HG02852 (cell line): Measurements from ENCODE around the gene USH1G.
"Not testable (repeated sequence)": the region's sequence is repeated elsewhere in the genome, so short reads cannot be mapped to it uniquely, and the experiment has no call there.

Source experiments
- ATAC-seq: cut with Tn5 transposase; IDR thresholded peaks from one replicate; pipeline ENCODE4 v1.9.1; 2021; ENCODE audit warnings: mild to moderate bottlenecking, moderate library complexity; ENCODE audit not compliant: unreplicated experiment

The USH1G gene

DNA sequence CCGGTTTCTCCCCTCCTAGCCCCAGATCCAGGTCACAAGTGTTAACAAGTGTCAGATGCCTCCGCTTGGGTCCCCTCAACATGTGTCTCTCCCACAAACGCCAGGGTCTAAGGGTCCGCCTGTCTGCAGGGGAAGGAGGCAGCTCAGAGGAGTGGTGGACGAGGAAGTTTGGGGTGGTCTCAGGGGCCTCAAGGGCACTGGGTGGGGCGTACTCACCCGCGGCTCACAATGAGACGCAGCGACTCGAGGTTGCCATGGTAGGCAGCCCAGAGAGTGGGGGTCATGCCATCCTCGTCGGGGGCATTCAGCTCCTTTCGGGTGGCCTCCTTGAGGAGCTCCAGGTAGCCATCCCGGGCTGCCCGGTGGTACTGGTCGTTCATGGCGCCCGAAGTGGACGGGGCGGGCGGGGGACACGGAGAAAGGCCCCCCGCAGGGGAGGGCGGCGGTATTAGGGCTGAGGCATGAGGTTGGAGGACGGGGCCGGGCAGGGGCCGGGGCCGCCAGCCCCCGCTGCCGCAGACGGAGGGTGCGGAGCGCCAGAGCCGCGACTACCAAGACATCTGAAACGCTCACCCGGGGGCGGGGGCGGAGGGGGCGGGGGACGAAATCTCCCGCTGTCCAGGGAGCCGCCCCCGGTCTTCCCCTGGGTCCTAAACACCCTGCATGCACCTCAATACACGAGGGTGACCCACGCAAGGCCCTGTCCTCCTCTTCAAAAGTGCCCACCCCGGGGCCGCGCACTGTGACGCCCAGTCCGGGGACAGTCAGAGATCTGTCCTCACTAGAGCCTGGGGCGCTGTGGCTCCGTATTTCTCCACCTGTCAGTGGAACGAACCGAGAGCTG is at the start of gene USH1G:
Gene USH1G, minus strand, starts transcription at position 562 of the 844 bp plus-strand sequence. Its CDS starts 182 bp downstream, at position 380.
- ATAC-seq = no peak

DNA sequence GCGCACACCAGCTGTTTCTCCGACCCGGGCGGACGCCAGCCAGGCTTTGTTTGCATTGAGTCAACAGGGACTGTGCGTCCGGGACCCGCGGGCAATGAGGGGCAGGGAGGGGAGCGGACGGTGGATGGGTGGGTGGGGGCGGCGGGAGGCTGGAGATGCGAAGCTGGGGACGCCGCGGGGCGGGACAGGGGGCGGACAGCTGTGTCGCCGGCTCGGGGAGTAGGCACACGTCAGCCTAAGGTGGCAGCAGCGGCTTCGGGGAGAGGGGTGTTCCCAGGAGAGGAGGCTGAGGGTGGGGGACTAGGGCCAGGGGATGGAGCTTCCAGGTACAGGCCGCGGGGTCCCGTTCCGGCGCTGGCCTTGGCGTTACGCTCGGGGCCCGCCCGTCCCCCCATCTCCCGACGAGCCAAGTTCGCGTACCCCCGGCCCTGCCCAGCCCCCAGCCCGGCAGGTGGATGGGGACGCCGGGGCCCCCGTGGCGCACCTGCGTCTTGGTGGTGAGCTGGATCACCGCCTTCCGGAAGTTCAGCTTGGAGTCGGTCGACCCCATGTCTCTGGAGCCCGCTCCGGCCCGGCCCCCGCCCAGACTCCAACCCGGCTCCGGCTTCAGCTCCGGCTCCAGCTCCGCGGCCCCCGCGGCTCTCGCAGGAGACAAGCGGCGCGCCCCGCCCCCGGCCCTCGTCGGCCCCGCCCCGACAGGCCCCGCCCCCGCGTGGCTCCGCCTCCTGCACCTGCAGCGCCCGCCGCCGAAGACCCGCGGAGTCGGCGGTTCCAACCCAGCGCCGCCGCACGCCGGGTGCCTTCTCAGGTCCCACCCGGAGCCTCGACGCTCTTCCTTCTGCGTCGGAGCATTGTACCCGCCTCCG is 49.3 kb upstream of the USH1G start, which contains the start of gene HID1:
Gene HID1, minus strand, starts transcription at position 653 of the 866 bp plus-strand sequence. Its CDS starts 103 bp downstream, at position 550.
- no peak for ATAC-seq

DNA sequence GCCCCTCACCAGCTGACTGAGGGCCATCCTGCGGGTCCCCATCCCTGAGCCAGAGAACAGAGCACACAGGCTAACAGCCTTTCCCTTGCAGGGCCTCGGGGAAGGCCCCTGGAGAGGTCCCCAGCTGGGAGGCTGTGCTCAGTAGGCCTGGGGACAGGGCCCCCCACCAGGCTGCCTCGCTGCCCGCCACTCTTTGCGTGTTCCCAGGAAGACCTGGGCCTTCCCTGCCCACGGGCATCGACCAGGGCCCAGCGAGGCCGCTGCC is 48.7 kb upstream of the USH1G start:
- ATAC-seq = no peak

DNA sequence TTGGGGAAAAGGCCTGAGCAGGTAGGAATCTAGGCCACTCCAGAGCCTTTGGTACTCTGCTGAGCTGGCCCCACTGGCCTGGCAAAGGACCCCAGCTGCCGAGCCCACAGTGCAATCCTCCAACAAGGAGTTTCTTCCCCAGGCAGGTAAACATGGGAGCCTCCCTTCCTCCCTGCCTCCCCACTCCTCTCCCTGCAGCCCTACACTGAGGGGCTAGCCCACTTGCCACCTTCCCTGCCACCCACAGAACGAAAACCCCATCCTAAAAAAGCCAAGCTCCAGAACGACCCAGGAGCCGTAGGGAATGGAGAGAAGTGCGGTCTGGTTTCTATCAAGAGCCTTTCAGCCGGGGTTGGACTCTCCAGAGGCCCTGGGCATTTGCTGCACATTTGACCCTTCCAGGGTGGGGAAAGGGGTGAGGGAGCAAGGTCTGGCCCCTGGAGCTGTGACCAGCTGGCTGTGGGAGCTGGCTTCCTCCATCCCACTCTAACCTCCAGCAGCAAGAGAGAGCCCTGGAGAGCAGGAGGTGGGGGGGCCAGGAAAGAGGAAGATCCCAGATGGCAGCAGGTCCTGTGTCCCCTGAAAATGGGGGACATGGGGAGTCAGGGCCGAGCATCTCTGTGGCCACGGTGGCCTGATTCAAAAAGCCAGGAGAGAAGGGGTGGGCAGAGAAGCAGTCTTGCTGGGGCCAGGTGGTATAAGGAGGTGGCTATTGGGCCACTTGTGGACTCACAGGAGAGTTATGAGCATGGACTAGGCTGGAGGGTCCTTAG is 48.2 kb upstream of the USH1G start:
- ATAC-seq = no peak

DNA sequence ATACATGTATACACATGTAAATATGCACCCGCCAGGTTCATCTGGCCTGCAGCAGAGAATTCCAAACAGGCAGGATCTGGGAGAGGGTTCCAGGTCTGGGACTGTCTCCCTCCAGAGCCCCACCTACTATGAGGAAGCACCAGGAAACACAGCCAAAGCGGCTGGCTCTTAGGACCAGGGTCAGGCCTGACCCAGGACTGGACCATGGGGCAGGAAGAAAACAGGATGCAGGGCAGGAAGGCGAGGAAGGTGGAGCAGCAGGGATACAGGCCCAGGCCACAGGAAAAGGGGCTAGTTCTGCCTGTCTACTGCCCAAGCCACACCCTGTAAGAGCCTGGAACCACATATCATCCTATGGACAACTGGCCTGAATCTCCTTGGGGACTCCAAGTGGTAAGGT is 47.3 kb upstream of the USH1G start:
- ATAC-seq = no peak

DNA sequence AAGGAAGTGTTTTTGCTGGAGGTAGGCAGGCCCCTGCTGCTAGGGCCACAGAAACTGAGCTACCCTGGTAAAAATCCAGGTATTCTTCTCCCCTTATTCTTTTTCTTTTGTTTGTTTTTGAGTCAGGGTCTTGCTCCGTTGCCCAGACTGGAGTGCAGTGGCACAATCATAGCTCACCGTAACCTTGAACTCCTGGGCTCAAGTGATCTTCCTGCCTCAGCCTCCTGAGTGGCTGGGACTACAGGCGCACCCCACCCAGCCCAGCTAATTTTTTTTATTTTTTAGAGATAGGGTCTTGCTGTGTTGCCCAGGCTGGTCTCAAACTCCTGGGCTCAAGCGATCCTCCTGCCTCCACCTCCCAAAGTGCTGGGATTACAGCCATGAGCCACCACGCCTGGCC is 46.4 kb upstream of the USH1G start:
- ATAC-seq = not testable (repeated sequence)

DNA sequence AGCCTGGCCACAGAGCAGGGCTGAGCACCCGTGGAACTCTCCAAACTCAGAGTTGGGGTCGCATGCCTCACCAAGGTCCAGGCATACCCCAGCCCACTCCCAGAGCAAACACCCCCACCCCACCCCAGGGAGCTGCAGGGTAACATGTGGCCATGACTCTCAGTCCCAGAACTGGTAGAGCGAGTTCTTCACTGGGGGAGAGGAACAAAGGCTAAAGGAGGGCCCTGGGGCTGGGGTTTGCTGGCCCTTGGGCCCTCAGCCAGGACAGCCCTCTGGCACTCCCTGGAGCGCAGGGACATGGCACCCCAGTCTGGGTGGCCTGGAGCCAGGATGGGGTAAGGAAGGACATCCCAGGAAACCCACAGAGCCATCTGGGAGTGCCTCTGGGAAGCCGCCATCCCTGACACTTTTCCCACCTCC is 45.3 kb upstream of the USH1G start:
- no peak for ATAC-seq

DNA sequence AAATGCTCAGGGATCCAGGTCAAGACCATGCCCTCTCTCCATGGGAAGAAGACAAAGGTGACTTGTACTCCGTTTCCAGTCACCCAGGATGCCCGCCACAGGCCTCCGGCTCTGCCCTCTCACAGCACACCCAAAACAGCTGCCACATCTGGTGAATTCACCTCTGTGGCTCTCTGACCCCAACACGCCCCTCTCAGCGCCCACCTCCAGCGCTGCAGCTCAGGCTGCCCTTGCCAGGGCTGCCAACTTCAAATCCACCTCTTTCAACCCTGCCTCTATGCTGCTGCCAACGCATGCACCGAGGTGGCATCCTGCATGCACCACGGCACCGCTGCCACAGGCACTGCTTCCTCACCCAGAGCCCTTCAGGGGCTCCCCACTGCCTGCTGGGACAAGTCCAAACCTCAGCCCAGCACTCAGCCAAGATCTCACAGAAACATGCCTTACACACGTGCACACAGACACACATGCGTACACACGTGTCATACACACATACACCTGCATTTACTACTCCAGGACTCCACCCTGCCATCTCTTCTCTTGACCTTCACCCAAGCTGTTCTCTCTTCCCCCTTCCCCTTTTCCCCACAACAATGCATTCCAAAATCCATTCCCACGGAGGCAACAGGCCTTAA is 42.0 kb upstream of the USH1G start:
- ATAC-seq = no peak

DNA sequence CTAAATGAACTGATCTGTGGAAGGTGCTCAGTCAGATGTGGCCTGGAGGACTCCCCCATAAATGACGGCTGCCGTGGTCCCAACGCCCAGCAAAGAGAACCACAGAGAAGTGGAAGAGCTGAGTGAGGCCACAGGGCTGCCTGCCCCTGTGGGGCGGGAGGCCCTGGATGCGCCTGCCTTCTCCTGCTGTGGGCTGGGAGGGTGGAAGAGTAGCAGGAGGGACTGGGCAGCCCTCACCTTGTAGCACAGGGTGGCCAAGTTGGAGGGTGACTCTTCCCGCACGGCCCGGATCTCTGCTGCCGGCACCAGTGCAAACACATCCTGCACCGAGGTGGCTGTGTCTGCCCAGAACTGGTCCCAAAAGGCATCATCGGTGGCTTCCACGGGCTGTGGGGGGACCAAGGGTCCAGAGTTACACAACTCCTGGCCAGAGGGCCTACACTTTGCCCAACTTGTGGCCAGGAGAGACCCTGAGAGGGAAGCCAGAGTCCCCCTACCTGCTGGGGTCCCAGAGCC is 41.2 kb upstream of the USH1G start:
- no peak for ATAC-seq

DNA sequence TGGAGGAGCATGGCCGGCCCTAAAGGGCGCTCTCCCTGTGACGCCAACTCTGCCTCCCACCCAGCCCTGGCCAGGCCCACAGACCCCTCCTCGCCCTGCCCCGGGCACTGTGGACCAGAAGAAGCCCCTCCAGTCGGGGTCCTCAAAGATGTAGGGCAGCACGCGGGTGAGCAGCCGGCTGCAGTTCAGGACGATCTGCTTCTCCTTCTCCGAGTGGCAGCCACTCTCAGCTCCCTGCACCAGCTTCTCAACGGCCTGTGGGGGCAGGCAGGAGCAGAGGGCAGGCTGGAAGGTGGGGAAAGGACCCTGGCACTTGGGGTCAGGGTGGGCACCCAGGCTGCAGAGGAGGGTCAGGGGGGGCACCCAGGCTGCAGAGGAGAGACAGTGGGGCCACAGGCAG is 40.6 kb upstream of the USH1G start:
- ATAC-seq = no peak

DNA sequence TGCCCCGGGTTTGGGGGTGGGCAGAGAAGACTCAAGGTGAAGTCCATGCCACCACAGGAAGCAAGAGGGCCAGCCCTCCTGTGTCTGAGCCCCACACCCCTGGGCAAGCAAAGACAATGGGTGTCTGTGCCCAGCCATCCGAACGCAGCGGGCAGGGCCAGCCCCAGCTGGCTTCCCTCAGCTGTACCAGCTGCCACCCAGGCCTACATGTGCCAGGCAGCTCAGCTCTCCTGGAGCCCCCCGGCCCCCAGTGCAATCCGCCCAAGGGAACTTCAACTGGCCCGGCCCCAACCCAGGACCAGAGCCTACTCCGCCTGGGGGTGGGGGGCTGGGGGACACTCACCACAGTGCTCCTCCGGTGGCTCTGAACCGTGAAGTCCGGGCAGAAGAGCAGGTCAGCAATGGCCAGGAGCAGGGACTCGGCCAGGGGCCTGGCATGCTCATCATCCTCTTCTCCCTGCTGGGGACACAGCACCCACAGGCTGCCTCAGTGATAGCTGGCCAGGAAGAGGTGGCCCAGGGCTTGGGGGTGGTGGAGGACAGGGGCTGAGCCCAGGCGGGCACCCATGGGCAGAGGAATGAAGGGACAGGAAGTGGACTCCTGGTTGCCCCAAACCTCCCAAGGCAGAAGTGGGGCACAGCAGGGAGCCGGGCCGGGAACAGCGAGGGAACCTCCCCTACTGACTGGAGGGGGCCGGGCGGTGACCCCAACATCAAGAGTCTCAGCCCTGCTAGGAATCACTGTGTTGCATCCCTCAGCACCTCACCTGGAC is 39.8 kb upstream of the USH1G start:
- no peak for ATAC-seq

DNA sequence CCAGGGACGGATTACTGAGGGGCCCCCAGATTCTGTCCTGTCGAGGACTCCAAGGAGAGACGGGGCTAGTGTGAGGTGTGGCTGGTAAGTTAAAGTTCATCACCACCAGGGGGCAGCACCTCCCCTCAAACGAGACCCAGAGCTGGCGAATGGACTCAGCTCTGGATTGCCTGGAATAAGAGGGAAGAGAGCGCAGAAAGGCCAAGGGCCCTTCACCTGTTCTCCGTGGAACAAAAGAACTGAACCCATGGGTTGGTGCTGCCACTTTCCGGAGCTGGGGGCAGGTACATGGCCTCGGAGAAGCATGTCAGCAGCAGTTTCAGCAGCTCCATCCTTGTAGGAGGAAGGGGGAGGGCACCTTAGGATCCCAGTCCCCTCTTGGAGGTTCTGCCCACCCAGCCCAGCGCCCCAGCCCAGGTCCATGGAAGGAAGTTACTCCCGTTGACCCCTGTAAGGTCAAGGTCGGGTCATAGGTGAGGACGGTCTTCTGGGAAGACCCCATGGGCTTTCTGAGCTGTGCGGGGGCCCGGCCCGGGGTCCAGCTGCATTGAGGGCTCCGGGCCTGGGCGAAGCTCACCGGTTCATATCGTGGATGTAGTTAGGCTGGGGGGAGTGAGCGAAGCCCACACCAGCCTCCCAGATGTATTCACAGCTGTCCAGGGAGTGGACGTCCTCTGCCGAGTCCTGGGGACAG is 38.7 kb upstream of the USH1G start:
- ATAC-seq = no peak

DNA sequence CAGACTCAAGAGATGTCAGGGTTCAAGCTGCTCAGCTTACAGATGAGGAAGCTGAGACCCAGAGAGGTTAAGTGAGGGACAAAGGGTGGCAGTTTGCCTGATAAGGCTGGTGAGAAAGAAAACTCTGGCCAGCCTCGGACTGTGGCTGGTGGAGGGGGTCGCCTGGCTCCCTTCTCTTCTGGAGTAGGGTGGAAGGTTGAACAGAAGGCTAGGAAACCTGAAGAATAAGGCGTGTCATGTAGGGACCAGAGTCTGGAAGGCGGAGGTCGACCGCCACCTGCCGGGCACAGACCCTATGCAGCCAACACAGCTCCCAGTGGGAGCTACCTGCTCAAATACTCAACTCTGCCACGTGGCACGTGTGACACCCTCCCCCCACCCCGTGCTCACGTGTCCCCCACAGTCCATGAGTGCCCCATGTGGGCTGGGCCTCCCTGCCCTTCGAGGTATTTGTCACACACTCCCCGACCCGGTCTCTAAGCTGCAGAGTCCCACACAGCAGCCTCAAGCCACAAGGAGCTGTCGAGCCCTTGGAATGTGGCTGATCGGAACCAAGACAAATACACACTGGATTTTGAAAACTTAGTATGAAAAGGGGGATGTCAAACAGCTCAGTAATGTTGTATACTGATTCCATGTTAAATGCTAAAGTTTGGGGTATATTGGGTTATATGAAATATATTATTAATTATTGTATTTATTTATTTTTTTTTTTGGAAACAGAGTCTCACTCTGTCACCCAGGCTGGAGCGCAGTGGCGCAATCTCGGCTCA is 37.7 kb upstream of the USH1G start:
- no peak for ATAC-seq

DNA sequence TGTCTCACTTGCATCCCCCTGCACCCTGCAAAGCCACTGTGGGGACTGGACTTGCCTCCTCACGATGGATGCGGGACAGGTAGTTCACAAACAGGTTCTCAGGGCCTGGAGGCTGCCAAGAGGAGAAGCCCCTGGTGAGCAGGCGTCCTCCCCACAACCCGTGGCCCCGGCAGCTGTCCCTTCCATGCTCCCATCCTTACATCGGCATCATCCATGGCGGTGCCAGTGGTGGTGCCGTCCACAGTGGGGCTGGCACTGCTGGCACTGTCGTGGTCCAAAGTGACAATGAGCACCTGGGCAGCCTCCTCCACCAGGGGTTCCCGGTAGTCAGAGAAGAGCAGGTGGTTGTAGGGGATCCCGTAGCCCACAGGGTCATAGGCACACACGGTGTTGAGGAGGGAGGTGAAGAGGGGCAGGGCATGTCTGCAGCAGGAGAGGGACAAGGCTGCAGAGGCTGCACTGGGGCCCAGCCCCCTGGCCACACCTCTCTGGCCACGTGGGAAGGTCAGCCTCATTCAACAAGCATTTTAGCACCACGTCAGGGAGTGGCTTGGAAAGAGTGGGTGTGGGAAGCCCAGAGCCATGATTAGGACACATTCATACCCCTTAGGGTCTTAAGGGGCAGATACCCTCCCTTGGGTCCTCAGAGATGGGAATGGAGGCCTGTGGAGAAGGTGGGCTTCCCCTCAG is 36.9 kb upstream of the USH1G start:
- no peak for ATAC-seq

DNA sequence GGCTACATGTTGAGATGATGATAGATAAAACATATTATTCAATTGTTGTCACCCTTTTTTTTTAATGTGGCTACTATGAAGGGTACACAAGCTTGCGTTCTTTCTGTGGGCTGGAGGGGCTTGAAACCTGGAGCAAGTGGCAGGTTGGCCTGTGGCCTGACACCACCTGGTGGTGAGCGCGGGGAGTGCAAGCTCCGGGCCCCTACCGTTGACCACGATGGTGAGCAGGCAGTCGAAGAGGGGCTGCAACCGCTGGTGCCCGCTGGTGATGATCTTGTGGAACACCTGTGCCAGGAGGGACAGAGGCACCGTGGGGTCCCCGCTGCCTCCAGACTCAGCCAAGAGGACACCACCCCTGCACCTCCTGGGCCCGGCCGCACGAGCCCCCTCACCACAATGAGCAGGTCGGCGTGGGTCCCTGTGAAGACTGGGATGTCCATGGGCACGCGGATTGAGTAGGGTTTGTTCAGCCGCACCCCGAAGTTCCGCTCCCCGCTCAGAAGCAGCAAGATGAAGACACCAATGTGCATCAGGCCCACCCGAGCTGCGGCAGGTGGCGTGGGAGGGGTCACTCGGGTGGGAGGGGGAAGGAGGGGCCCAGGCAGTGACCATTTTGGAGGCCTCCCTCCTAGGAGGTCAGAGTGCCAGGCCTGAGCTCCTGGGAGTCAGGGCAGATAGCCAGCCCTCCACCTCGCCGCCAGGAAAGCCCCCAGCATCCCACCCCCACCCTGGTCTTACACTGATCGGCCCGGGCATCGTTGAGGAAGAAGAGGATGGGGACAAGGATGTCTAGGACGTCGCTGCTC is 35.1 kb upstream of the USH1G start:
- ATAC-seq = no peak

DNA sequence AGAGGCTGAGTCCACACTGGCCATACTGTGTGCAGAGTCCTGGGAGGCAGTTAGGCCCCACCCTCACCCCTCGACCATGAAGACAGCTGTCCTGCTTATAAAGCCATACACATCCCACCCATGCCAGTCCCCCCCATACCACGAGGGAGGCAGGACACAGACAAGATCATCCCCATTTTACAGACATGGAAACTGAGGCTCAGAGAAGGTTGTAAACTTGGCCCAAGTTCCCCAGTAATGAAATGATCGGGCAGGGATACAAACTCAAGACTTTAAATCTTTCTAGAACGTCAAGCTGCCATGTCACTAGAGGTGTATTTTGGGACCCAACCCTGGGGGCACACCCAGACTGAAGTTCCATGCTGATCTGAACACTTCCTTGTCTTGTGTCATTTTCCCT is 33.0 kb upstream of the USH1G start:
- ATAC-seq = no peak
